PC-3 (cell line): Measurements from ENCODE around the gene ECHS1. TPM values are rescaled to one million over a fixed set of nuclear protein-coding genes. Genes with fewer than 3 reads are reported as not detected.
A peak's percentile ranks its signal among the peaks of the same experiment; 100 is the strongest.

Source experiments
- ATAC-seq: fragments of 200-7000 bp; cut with Tn5 transposase; 2 replicates; pipeline ENCODE4 v1.9.1; 2020; ENCODE audit warnings: mild to moderate bottlenecking, moderate library complexity
- BruUV-seq: library from RNA; stranded (reverse); fragments of 400-500 nt; replicated peaks from 2 replicates; lab custom pipeline; 2021; lab: Mats Ljungman, UMichigan
- CTCF ChIA-PET: fragments of 300-600 bp; sonication (Branson Sonifier 250); formaldehyde crosslinking; loops from one replicate; lab custom pipeline; 2022; ENCODE audit warnings: antibody characterized with exemption; lab: Charles Lee
- POLR2A ChIA-PET: fragments of 300-600 bp; sonication (Branson Sonifier 250); formaldehyde crosslinking; loops from one replicate; lab custom pipeline; 2022; ENCODE audit warnings: antibody characterized with exemption; ENCODE audit not compliant: unreplicated experiment; lab: Charles Lee
- DNase-seq: peaks from one replicate; pipeline ENCODE4 v3.0.0-alpha.2; 2015
- H2AFZ ChIP-seq: fragments of 300-600 bp; sonication (generic); 2 replicates; pipeline ENCODE4 v1.6.0; 2016; ENCODE audit warnings: antibody characterized with exemption, low read length
- H3F3A ChIP-seq: fragments of 300-600 bp; sonication (generic); one replicate; pipeline ENCODE4 v1.6.0; 2017; ENCODE audit warnings: antibody characterized with exemption, low read length, control low read depth, mild to moderate bottlenecking; ENCODE audit not compliant: unreplicated experiment
- H3K27ac ChIP-seq: fragments of 300-600 bp; sonication (generic); 2 replicates; pipeline ENCODE4 v1.5.1; 2016; ENCODE audit warnings: mild to moderate bottlenecking, low read length
- H3K27me3 ChIP-seq: fragments of 300-600 bp; sonication (generic); 2 replicates; pipeline ENCODE4 v1.6.1; 2016; ENCODE audit warnings: low read length, mixed read lengths
- H3K36me3 ChIP-seq: fragments of 300-600 bp; sonication (generic); 2 replicates; pipeline ENCODE4 v1.6.1; 2016; ENCODE audit warnings: low read depth, mixed run types, low read length, mixed read lengths
- H3K4me1 ChIP-seq: fragments of 300-600 bp; sonication (generic); 2 replicates; pipeline ENCODE4 v1.5.1; 2016; ENCODE audit warnings: low read length; ENCODE audit not compliant: insufficient read depth
- H3K4me2 ChIP-seq: fragments of 300-600 bp; sonication (generic); 2 replicates; pipeline ENCODE4 v1.6.0; 2016; ENCODE audit warnings: low read length
- H3K4me3 ChIP-seq: fragments of 300-600 bp; sonication (generic); 2 replicates; pipeline ENCODE4 v1.5.1; 2016; ENCODE audit warnings: mild to moderate bottlenecking, low read length, mixed read lengths
- H3K79me2 ChIP-seq: fragments of 300-600 bp; sonication (generic); 2 replicates; pipeline ENCODE4 v1.6.1; 2017; ENCODE audit warnings: low read length, mixed read lengths
- H3K9ac ChIP-seq: fragments of 300-600 bp; sonication (generic); 2 replicates; pipeline ENCODE4 v1.6.0; 2016; ENCODE audit warnings: mild to moderate bottlenecking, low read length
- H3K9me2 ChIP-seq: fragments of 300-600 bp; sonication (generic); replicated peaks from 2 replicates; pipeline ENCODE4 v1.6.1; 2016; ENCODE audit warnings: mixed run types, low read length, mixed read lengths
- H3K9me3 ChIP-seq: fragments of 300-600 bp; sonication (generic); 2 replicates; pipeline ENCODE4 v1.6.1; 2016; ENCODE audit warnings: low read length, mixed read lengths
- H4K20me1 ChIP-seq: fragments of 300-600 bp; sonication (generic); 2 replicates; pipeline ENCODE4 v1.6.1; 2016; ENCODE audit warnings: low read length, mixed read lengths
- EZH2 ChIP-seq: fragments of 300-600 bp; sonication (generic); IDR thresholded peaks from one replicate; pipeline ENCODE4 v1.6.1; 2017; ENCODE audit warnings: antibody characterized with exemption, mild to moderate bottlenecking, low read length; ENCODE audit not compliant: unreplicated experiment
- EZH2phosphoT487 ChIP-seq: fragments of 300-600 bp; sonication (generic); IDR thresholded peaks from 2 replicates; pipeline ENCODE4 v1.6.1; 2018; ENCODE audit warnings: mild to moderate bottlenecking, antibody characterized with exemption, low read length, borderline replicate concordance
- intact Hi-C: fragments of 100-400 bp; cut with micrococcal nuclease; formaldehyde crosslinking; loops from 2 replicates; pipeline ENCODE4 v1.9.0; 2023
- total RNA-seq: library from RNA; depleted of rRNA; stranded (reverse); fragments of >200 nt; gene quantifications from 2 replicates; pipeline ENCODE4 v1.2.3, GENCODE V29; 2014
- TF ChIP-seq, protein P1 (sequence below): fragments of 300-600 bp; sonication (generic); conservative IDR thresholded peaks from 2 replicates; pipeline ENCODE4 v1.5.1; 2017; ENCODE audit warnings: antibody characterized with exemption, low read depth, mild to moderate bottlenecking, low read length

Gene ECHS1
- total RNA-seq, 1 experiment from 2014 or later: 120 TPM

DNA sequence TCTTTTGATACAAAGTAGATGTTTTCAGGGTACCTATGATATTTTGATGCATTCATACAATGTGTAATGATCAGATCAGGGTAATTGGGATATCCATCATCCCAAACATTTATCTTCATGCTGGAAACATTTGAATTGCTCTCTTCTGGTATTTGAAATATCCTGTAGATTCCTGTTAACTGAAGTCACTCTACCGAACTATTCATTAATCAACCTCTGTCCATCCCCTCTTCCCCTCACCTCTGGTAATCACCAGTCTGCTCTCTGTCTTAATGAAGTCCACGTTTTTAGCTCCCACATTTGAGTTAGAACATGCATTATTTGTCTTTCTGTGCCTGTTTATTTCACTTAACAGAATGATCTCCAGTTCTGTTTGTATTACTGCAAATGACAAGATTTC is 32.1 kb upstream of the ECHS1 start:
- no peaks in the 10 kb centered on the region for H3F3A ChIP-seq

DNA sequence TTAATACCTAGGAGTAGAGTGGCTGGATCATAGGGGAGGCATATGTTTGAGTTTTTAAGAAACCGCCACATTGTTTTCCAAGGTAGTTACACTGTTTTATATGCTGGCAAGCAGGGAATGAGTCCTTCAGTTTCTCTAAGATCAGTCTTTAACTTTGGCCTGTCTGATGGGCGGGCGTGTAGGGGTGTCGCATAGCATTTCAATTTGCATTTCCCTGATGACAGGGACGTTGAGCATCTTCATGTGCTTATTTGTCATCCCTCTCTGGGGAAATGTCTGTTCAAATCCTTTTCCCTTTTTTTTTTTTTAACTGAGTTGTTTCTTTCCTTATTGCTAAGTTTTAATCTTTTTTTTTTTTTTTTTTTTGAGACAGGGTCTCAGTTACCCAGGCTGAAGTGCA is 30.6 kb upstream of the ECHS1 start:
- Histone ChIP-seq H3K27ac (peak overlapping the region; percentile 11; the same call in 1 of the 2 replicates), H4K20me1 (peaks cover 7% of the 10 kb centered on the region; the same call in 1 of the 2 replicates), H3K4me2 (no peak overlapping the region), H3K4me3 (no peak overlapping the region), H3K27me3 (no peaks in the 10 kb centered on the region), H3K9me2 (no peaks in the 10 kb centered on the region), H3F3A (no peaks in the 10 kb centered on the region), H3K79me2 (peaks cover 63% of the 10 kb centered on the region), H2AFZ (no peak overlapping the region), H3K4me1 (no peaks in the 10 kb centered on the region; the same call in 1 of the 2 replicates), H3K9me3 (no peaks in the 10 kb centered on the region), H3K36me3 (peaks cover 22% of the 10 kb centered on the region), H3K9ac (no peak overlapping the region)
- no peak for ATAC-seq
- intact Hi-C loops: no loop called here
- ChIA-PET POLR2A (no interaction called here), CTCF (no interaction called here)
- BruUV-seq: no TSS peak
- no peak for DNase-seq
- TF ChIP-seq EZH2: no peak
- TF ChIP-seq, protein P1, sequence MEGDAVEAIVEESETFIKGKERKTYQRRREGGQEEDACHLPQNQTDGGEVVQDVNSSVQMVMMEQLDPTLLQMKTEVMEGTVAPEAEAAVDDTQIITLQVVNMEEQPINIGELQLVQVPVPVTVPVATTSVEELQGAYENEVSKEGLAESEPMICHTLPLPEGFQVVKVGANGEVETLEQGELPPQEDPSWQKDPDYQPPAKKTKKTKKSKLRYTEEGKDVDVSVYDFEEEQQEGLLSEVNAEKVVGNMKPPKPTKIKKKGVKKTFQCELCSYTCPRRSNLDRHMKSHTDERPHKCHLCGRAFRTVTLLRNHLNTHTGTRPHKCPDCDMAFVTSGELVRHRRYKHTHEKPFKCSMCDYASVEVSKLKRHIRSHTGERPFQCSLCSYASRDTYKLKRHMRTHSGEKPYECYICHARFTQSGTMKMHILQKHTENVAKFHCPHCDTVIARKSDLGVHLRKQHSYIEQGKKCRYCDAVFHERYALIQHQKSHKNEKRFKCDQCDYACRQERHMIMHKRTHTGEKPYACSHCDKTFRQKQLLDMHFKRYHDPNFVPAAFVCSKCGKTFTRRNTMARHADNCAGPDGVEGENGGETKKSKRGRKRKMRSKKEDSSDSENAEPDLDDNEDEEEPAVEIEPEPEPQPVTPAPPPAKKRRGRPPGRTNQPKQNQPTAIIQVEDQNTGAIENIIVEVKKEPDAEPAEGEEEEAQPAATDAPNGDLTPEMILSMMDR: no peak
- TF ChIP-seq EZH2phosphoT487: no peak

More for the DNA sequence above, 32.1 kb upstream of the ECHS1 start:
- no TSS peak for BruUV-seq
- H3K4me2 ChIP-seq: no peak overlapping the region
- no peak overlapping the region for H3K4me3 ChIP-seq
- CTCF ChIA-PET: no interaction called here
- TF ChIP-seq, protein P1: no peak
- TF ChIP-seq EZH2 (no peak), EZH2phosphoT487 (no peak)
- H3K9me2 ChIP-seq: no peaks in the 10 kb centered on the region
- no peaks in the 10 kb centered on the region for H3K9me3 ChIP-seq
- H2AFZ ChIP-seq: no peak overlapping the region
- POLR2A ChIA-PET: interaction anchor here (0.7 kb wide), 1 partner anchor 14 kb away, joined by 5 read pairs; no protein-coding TSS in a partner anchor
- peaks cover 73% of the 10 kb centered on the region for H3K79me2 ChIP-seq
- no peaks in the 10 kb centered on the region; the same call in 1 of the 2 replicates for H3K4me1 ChIP-seq
- peaks cover 7% of the 10 kb centered on the region; the same call in 1 of the 2 replicates for H4K20me1 ChIP-seq
- no peak for DNase-seq
- H3K27me3 ChIP-seq: no peaks in the 10 kb centered on the region
- intact Hi-C loops: no loop called here
- H3K36me3 ChIP-seq: peaks cover 36% of the 10 kb centered on the region
- no peak overlapping the region for H3K9ac ChIP-seq
- no peak for ATAC-seq
- no peak overlapping the region for H3K27ac ChIP-seq

DNA sequence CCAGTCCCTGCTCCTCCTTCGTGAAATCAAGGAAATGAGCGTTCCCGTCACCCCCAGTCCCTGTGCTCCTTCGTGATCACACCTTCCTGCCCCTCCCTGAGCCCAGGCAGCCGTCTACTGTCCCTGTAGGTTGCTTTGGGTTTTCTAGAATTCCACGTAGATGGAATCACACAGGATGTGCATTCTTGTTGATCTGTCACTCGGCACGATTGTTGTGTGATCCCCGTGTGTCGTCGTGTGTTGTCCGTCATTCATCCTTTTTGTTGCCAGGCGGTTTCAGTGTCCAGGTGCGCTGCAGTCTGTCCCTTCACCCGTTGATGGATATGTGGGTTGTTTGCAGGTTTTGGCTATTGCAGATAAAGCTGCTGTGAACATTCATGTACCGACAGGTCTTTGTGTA is 30.2 kb upstream of the ECHS1 start:
- Histone ChIP-seq H3K9me3 (no peaks in the 10 kb centered on the region), H3K4me3 (no peak overlapping the region), H3K36me3 (peaks cover 21% of the 10 kb centered on the region), H3K9me2 (no peaks in the 10 kb centered on the region), H3F3A (no peaks in the 10 kb centered on the region), H3K27ac (peak overlapping the region; percentile 11; the same call in 1 of the 2 replicates), H4K20me1 (peaks cover 7% of the 10 kb centered on the region; the same call in 1 of the 2 replicates), H3K79me2 (peaks cover 63% of the 10 kb centered on the region), H3K9ac (no peak overlapping the region), H2AFZ (no peak overlapping the region), H3K27me3 (no peaks in the 10 kb centered on the region), H3K4me2 (no peak overlapping the region), H3K4me1 (peaks cover under 1% of the 10 kb centered on the region)
- ChIA-PET POLR2A (no interaction called here), CTCF (no interaction called here)
- no TSS peak for BruUV-seq
- ATAC-seq (no peak), DNase-seq (no peak)
- TF ChIP-seq EZH2: no peak
- no peak for TF ChIP-seq EZH2phosphoT487
- TF ChIP-seq, protein P1: no peak
- intact Hi-C loops: no loop called here
